ENCODE measurements around the gene PTPN12.

DNA sequence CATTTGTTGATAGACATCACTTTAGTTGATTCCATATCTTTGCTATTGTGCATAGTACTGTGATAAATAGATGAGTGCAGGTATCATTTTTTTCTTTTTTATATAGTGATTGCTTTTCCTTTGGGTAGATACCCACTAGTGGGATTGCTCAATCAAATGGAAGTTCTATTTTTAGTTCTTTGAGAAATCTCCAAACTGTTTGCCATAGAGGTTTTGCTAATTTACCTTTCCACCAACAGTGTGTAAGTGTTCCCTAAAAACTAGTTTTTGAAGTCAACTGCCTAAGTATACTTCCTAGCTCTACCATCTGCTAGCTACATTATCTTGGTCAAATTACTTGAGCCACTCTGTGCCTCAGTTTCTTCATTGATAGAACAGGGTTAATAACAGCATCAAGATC, 127.6 kb downstream of the PTPN12 start:
- TF ChIP-seq, protein P1, sequence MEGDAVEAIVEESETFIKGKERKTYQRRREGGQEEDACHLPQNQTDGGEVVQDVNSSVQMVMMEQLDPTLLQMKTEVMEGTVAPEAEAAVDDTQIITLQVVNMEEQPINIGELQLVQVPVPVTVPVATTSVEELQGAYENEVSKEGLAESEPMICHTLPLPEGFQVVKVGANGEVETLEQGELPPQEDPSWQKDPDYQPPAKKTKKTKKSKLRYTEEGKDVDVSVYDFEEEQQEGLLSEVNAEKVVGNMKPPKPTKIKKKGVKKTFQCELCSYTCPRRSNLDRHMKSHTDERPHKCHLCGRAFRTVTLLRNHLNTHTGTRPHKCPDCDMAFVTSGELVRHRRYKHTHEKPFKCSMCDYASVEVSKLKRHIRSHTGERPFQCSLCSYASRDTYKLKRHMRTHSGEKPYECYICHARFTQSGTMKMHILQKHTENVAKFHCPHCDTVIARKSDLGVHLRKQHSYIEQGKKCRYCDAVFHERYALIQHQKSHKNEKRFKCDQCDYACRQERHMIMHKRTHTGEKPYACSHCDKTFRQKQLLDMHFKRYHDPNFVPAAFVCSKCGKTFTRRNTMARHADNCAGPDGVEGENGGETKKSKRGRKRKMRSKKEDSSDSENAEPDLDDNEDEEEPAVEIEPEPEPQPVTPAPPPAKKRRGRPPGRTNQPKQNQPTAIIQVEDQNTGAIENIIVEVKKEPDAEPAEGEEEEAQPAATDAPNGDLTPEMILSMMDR (conservative IDR thresholded peaks at IDR 0.05 in 1 of 2, IDR thresholded peaks at IDR 0.05 in 1 of 2; ENCODE audit: extremely low read depth in 1 of 2, insufficient read depth in 1 of 2, low read depth in 1 of 2, low read length in 2 of 2) = no peak
- TF ChIP-seq EZH2 (IDR thresholded peaks at IDR 0.05; ENCODE audit: borderline replicate concordance, low read length) = no peak
